HCT116 (cell line): ENCODE measurements around the gene DLG2. TPM values are rescaled to one million over a fixed set of nuclear protein-coding genes. Genes with fewer than 3 reads are reported as not detected.
"Not testable (repeated sequence)": the region's sequence is repeated elsewhere in the genome, so short reads cannot be mapped to it uniquely, and the experiment has no call there.

ENCODE experiments used
- ATAC-seq: fragments of 200-7000 bp; cut with Tn5 transposase; 2 replicates; pipeline ENCODE4 v1.9.1; 2020; ENCODE audit warnings: mild to moderate bottlenecking, moderate library complexity
- BruUV-seq: library from RNA; stranded (reverse); fragments of 400-500 nt; replicated peaks from 2 replicates; lab custom pipeline; 2021; lab: Mats Ljungman, UMichigan
- CTCF ChIA-PET: fragments of 300-600 bp; sonication (Branson Sonifier 250); formaldehyde crosslinking; loops from one replicate; lab custom pipeline; 2021; ENCODE audit warnings: antibody characterized with exemption; lab: Charles Lee
- POLR2A ChIA-PET: fragments of 300-600, 350-600 bp; sonication (Branson Sonifier 250); formaldehyde crosslinking; loops from one replicate; lab custom pipeline; 2021; ENCODE audit warnings: antibody characterized with exemption; lab: Charles Lee
- RAD21 ChIA-PET, 2 experiments: fragments of 300-600 bp; sonication (Branson Sonifier 250); formaldehyde crosslinking; loops; one replicate each; lab custom pipeline; 2023; ENCODE audit warnings: low total read pairs in 2 of 2; ENCODE audit not compliant: uncharacterized antibody in 2 of 2, unreplicated experiment in 2 of 2, low non-redundant PET in 1 of 2; lab: Charles Lee
- DNase-seq: peaks from one replicate; pipeline ENCODE4 v3.0.0-alpha.2; 2010; ENCODE audit warnings: low read depth, low spot score
- H2AFZ ChIP-seq: fragments of 200-600 bp; shearing (Covaris generic), sonication (generic); 2 replicates; pipeline ENCODE4 v1.6.1; 2017; ENCODE audit warnings: low read depth, mixed run types, mixed read lengths, antibody characterized with exemption, low read length; ENCODE audit not compliant: poor library complexity, severe bottlenecking
- H3K27ac ChIP-seq: 2 replicates; pipeline ENCODE4 v1.5.1; 2012; ENCODE audit warnings: low read depth, low read length
- H3K27me3 ChIP-seq: fragments of 200-600 bp; sonication (generic); 2 replicates; pipeline ENCODE4 v1.6.1; 2016; ENCODE audit warnings: mixed run types, low read length, mixed read lengths; ENCODE audit not compliant: insufficient read depth
- H3K36me3 ChIP-seq, 2 experiments: fragments of 200-500 bp in 1 of 2; fragments of 200-600 bp in 1 of 2; sonication (Bioruptor generic) in 1 of 2; sonication (generic) in 1 of 2; 2 replicates each; pipeline versions ENCODE4 v1.5.1 to v1.6.1; 2014 to 2016; ENCODE audit warnings: low read length in 2 of 2, inconsistent platforms in 1 of 2, mixed read lengths in 1 of 2, mixed run types in 1 of 2; ENCODE audit not compliant: insufficient read depth in 2 of 2, control insufficient read depth in 1 of 2
- H3K4me1 ChIP-seq, 2 experiments: fragments of 200-600 bp in 1 of 2; sonication (generic) in 1 of 2; 2 replicates each; pipeline versions ENCODE4 v1.5.1 to v1.6.1; 2012 to 2017; ENCODE audit warnings: low read length in 2 of 2, inconsistent platforms in 1 of 2, mild to moderate bottlenecking in 1 of 2, mixed read lengths in 1 of 2, mixed run types in 1 of 2, moderate library complexity in 1 of 2; ENCODE audit not compliant: insufficient read depth in 2 of 2, control insufficient read depth in 1 of 2
- H3K4me2 ChIP-seq: fragments of 200-600 bp; sonication (generic); 2 replicates; pipeline ENCODE4 v1.6.1; 2017; ENCODE audit warnings: mixed run types, low read length, mixed read lengths
- H3K4me3 ChIP-seq, 2 experiments: fragments of 200-600 bp in 1 of 2; sonication (generic) in 1 of 2; replicated peaks in 1 of 2; 2 replicates each; pipeline ENCODE4 v1.5.1; 2011 to 2016; ENCODE audit warnings: low read length in 2 of 2, control low read depth in 1 of 2, low read depth in 1 of 2, mild to moderate bottlenecking in 1 of 2, mixed read lengths in 1 of 2, mixed run types in 1 of 2
- H3K79me2 ChIP-seq: fragments of 200-600 bp; sonication (generic); 2 replicates; pipeline ENCODE4 v1.6.1; 2017; ENCODE audit warnings: mild to moderate bottlenecking, mixed run types, low read length, moderate library complexity, mixed read lengths; ENCODE audit not compliant: insufficient read depth
- H3K9ac ChIP-seq: fragments of 200-600 bp; sonication (generic); 2 replicates; pipeline ENCODE4 v1.6.1; 2016; ENCODE audit warnings: low read length, mixed read lengths
- H3K9me2 ChIP-seq: fragments of 200-600 bp; sonication (generic), shearing (Covaris generic); 2 replicates; pipeline ENCODE4 v1.6.1; 2017; ENCODE audit warnings: mixed run types, mild to moderate bottlenecking, moderate library complexity; ENCODE audit not compliant: insufficient read depth
- H3K9me3 ChIP-seq, 2 experiments: fragments of 200-500 bp in 1 of 2; fragments of 200-600 bp in 1 of 2; sonication (Bioruptor generic) in 1 of 2; sonication (generic) in 1 of 2; 2 replicates each; pipeline ENCODE4 v1.6.1; 2014 to 2017; ENCODE audit warnings: low read length in 2 of 2, mixed read lengths in 2 of 2, inconsistent platforms in 1 of 2, low read depth in 1 of 2, mild to moderate bottlenecking in 1 of 2, mixed run types in 1 of 2, moderate library complexity in 1 of 2; ENCODE audit not compliant: control insufficient read depth in 1 of 2, insufficient read depth in 1 of 2
- H4K20me1 ChIP-seq: fragments of 200-600 bp; sonication (generic), shearing (Covaris generic); 2 replicates; pipeline ENCODE4 v1.6.1; 2017; ENCODE audit warnings: mixed run types, mild to moderate bottlenecking, moderate library complexity; ENCODE audit not compliant: insufficient read depth
- ATF3 ChIP-seq: IDR thresholded peaks from 2 replicates; pipeline ENCODE4 v1.6.1; 2012
- CTCF ChIP-seq, 3 experiments: fragments of 200-600 bp in 1 of 3; sonication (generic) in 1 of 3; IDR thresholded peaks in 2 of 3; conservative IDR thresholded peaks in 1 of 3; 2 replicates each; pipeline ENCODE4 v1.5.1; 2012 to 2017; ENCODE audit warnings: low read depth in 2 of 3, low read length in 2 of 3, antibody characterized with exemption in 1 of 3, borderline replicate concordance in 1 of 3, control low read depth in 1 of 3, mild to moderate bottlenecking in 1 of 3, mixed read lengths in 1 of 3, mixed run types in 1 of 3, moderate library complexity in 1 of 3; ENCODE audit not compliant: insufficient read depth in 1 of 3
- ELF1 ChIP-seq: IDR thresholded peaks from 2 replicates; pipeline ENCODE4 v1.6.1; 2012; ENCODE audit warnings: low read depth, borderline replicate concordance
- SRF ChIP-seq: IDR thresholded peaks from 2 replicates; pipeline ENCODE4 v1.6.1; 2012; ENCODE audit warnings: low read depth
- intact Hi-C: fragments of 100-400 bp; cut with micrococcal nuclease; formaldehyde crosslinking; loops from 2 replicates; pipeline ENCODE4 v1.10.0; 2022
- total RNA-seq: library from RNA; stranded (reverse); gene quantifications from one replicate; pipeline ENCODE4 v1.2.1, GENCODE V29; 2021; ENCODE audit not compliant: unreplicated experiment
- TF ChIP-seq, protein P1 (sequence below): IDR thresholded peaks from 2 replicates; pipeline ENCODE4 v1.6.1; 2012; ENCODE audit warnings: low read depth

DLG2 gene
- total RNA-seq, 1 experiment from 2014 or later, result 2.4 TPM

DNA sequence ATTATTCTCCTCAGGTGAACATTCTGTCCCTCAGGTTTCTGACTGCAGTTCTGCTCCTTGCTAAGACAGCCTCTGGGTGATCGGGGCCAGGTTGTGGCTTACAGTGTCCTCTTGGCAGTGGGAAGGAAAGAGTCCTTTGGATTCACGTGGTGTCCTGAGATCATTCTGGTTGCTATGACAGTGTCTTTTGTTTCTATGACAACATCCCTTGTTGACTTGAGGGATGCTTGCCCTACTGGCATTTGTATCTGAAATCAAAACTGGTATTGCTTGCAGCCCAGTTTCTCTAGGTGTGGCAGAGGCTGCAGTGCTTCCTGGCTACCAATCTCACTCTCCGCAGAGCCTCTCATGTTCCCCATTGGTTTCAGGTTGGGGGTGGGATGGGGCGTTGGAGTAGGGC lies 2189.2 kb downstream of the DLG2 start:
- no peak overlapping the region for H3K4me2 ChIP-seq
- no peak for DNase-seq
- POLR2A ChIA-PET, result no interaction called here
- peaks cover 25% of the 10 kb centered on the region for H3K27me3 ChIP-seq
- H3K79me2 ChIP-seq, result no peaks in the 10 kb centered on the region
- H4K20me1 ChIP-seq, result no peaks in the 10 kb centered on the region
- H2AFZ ChIP-seq, result no peak overlapping the region
- no peaks in the 10 kb centered on the region for H3K36me3 ChIP-seq
- intact Hi-C loops, result no loop called here
- H3K9me2 ChIP-seq, result no peaks in the 10 kb centered on the region
- CTCF ChIA-PET, result no interaction called here
- no peaks in the 10 kb centered on the region for H3K9me3 ChIP-seq
- no peak overlapping the region for H3K27ac ChIP-seq
- H3K9ac ChIP-seq, result no peak overlapping the region
- ATAC-seq, result no peak
- TF ChIP-seq SRF (no peak), CTCF (IDR thresholded peaks at IDR 0.05 in 2 of 3, conservative IDR thresholded peaks at IDR 0.05 in 1 of 3; ENCODE audit: borderline replicate concordance in 1 of 3, insufficient read depth in 1 of 3, low read depth in 2 of 3, low read length in 2 of 3) (no peak), ELF1 (no peak), ATF3 (no peak)
- RAD21 ChIA-PET, result no interaction called here
- no TSS peak for BruUV-seq
- no peak overlapping the region for H3K4me3 ChIP-seq
- no peaks in the 10 kb centered on the region for H3K4me1 ChIP-seq

DNA sequence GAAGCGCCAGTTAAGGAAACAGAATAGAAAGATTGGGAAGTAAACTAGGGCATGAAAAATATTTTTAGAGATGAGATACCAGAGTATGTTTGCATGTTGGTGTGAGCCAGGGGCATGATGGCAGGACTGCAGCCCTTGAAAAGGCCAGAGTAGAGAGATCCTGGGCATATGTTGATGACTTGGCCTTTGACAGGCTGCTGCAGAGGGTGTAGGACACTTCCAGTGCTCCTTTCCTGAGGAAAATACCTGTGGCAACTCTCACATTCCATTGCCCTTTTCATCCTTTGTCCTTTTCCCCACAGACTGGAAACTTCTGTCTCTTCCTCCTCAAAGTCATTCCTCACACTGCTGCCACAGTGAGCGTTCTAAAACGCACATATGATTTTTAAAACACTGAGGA lies 2190.3 kb downstream of the DLG2 start:
- RAD21 ChIA-PET, result no interaction called here
- H3K27ac ChIP-seq, result no peak overlapping the region
- CTCF ChIA-PET, result no interaction called here
- no peak for DNase-seq
- peaks cover 27% of the 10 kb centered on the region for H3K27me3 ChIP-seq
- no peaks in the 10 kb centered on the region for H3K79me2 ChIP-seq
- BruUV-seq, result no TSS peak
- no peak overlapping the region for H2AFZ ChIP-seq
- ATAC-seq, result no peak
- H3K36me3 ChIP-seq, result no peaks in the 10 kb centered on the region
- no peaks in the 10 kb centered on the region for H3K9me2 ChIP-seq
- no peaks in the 10 kb centered on the region for H3K9me3 ChIP-seq
- no peaks in the 10 kb centered on the region for H4K20me1 ChIP-seq
- H3K4me2 ChIP-seq, result no peak overlapping the region
- no peak overlapping the region for H3K9ac ChIP-seq
- no peaks in the 10 kb centered on the region for H3K4me1 ChIP-seq
- POLR2A ChIA-PET, result no interaction called here
- TF ChIP-seq, protein P1, sequence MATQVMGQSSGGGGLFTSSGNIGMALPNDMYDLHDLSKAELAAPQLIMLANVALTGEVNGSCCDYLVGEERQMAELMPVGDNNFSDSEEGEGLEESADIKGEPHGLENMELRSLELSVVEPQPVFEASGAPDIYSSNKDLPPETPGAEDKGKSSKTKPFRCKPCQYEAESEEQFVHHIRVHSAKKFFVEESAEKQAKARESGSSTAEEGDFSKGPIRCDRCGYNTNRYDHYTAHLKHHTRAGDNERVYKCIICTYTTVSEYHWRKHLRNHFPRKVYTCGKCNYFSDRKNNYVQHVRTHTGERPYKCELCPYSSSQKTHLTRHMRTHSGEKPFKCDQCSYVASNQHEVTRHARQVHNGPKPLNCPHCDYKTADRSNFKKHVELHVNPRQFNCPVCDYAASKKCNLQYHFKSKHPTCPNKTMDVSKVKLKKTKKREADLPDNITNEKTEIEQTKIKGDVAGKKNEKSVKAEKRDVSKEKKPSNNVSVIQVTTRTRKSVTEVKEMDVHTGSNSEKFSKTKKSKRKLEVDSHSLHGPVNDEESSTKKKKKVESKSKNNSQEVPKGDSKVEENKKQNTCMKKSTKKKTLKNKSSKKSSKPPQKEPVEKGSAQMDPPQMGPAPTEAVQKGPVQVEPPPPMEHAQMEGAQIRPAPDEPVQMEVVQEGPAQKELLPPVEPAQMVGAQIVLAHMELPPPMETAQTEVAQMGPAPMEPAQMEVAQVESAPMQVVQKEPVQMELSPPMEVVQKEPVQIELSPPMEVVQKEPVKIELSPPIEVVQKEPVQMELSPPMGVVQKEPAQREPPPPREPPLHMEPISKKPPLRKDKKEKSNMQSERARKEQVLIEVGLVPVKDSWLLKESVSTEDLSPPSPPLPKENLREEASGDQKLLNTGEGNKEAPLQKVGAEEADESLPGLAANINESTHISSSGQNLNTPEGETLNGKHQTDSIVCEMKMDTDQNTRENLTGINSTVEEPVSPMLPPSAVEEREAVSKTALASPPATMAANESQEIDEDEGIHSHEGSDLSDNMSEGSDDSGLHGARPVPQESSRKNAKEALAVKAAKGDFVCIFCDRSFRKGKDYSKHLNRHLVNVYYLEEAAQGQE, result no peak
- no peak for TF ChIP-seq SRF
- intact Hi-C loops, result no loop called here
- H3K4me3 ChIP-seq, result no peak overlapping the region

DNA sequence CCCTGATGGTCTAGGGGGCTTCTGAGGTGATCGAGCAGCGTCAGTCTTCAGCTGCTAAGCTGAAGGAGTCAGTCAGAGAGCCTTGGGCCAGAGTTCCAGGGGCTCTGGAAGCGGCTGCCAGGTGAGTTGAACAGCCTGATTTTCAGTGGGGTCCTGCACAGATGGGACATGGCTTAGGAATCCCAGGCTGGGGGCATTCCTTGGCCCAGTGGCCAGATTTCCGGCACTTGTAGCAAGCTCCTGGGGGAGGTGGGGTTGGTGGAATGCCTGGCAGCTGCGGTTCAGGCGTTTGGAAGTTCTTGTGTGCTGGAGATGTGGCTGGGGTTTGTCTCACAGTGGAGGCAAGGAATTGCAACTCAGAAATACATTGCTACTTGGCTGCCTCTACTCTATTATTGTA lies 2192.3 kb downstream of the DLG2 start:
- DNase-seq, ATAC-seq, intact Hi-C loops, CTCF ChIA-PET, H3K27ac ChIP-seq, POLR2A ChIA-PET, H3K9me2 ChIP-seq, H3K79me2 ChIP-seq, H3K36me3 ChIP-seq, H3K4me3 ChIP-seq, RAD21 ChIA-PET, H3K9me3 ChIP-seq, H3K9ac ChIP-seq, H3K4me2 ChIP-seq, H4K20me1 ChIP-seq, H2AFZ ChIP-seq, BruUV-seq, H3K4me1 ChIP-seq: not testable (repeated sequence)
- peaks cover 27% of the 10 kb centered on the region for H3K27me3 ChIP-seq
